SK-N-SH (cell line): Measurements from ENCODE around the gene ATG2A. TPM values are rescaled to one million over a fixed set of nuclear protein-coding genes. Genes with fewer than 3 reads are reported as not detected.

Experiments used
- CTCF ChIA-PET: fragments of 300-600, 350-600 bp; formaldehyde crosslinking; extraction: SDS; loops from one replicate; lab custom pipeline; 2021; lab: Yijun Ruan, JAX
- POLR2A ChIA-PET: fragments of 350-600 bp; sonication (Branson Sonifier 250); formaldehyde crosslinking; extraction: SDS; loops from one replicate; lab custom pipeline; 2020; ENCODE audit warnings: antibody characterized with exemption, inconsistent platforms; lab: Yijun Ruan, JAX
- DNase-seq: peaks from one replicate; pipeline ENCODE4 v3.0.0; 2012
- H2AFZ ChIP-seq: fragments of 200-600 bp; sonication (generic); 2 replicates; pipeline ENCODE4 v1.8.1; 2016; ENCODE audit warnings: antibody characterized with exemption, mild to moderate bottlenecking, low read depth
- H3F3A ChIP-seq: fragments of 200-600 bp; sonication (generic); replicated peaks from 2 replicates; pipeline ENCODE3; 2016; ENCODE audit warnings: antibody characterized with exemption, mild to moderate bottlenecking; ENCODE audit not compliant: insufficient read depth
- H3K27ac ChIP-seq, 2 experiments: fragments of 200-500 bp in 1 of 2; fragments of 200-600 bp in 1 of 2; sonication (Bioruptor generic) in 1 of 2; sonication (generic), shearing (Covaris generic) in 1 of 2; 2 replicates each; pipeline versions ENCODE4 v1.5.1 to v1.6.1; 2014 to 2016; ENCODE audit warnings: low read depth in 2 of 2, inconsistent platforms in 1 of 2, low read length in 1 of 2, mild to moderate bottlenecking in 1 of 2, mixed read lengths in 1 of 2
- H3K27me3 ChIP-seq: fragments of 200-600 bp; sonication (generic), shearing (Covaris generic); 2 replicates; pipeline ENCODE4 v1.6.1; 2016; ENCODE audit warnings: mixed run types; ENCODE audit not compliant: insufficient read depth
- H3K36me3 ChIP-seq, 2 experiments: fragments of 200-500 bp in 1 of 2; fragments of 200-600 bp in 1 of 2; sonication (Bioruptor generic) in 1 of 2; sonication (generic) in 1 of 2; replicated peaks in 1 of 2; 2 replicates each; pipeline versions ENCODE3 to v1.5.1; 2014 to 2016; ENCODE audit warnings: low read length in 1 of 2, mild to moderate bottlenecking in 1 of 2; ENCODE audit not compliant: insufficient read depth in 2 of 2, control insufficient read depth in 1 of 2
- H3K4me1 ChIP-seq, 2 experiments: fragments of 200-500 bp in 1 of 2; fragments of 200-600 bp in 1 of 2; sonication (Bioruptor generic) in 1 of 2; sonication (generic), shearing (Covaris generic) in 1 of 2; 2 replicates each; pipeline versions ENCODE4 v1.5.1 to v1.6.1; 2014 to 2016; ENCODE audit warnings: low read depth in 1 of 2, low read length in 1 of 2, mixed run types in 1 of 2; ENCODE audit not compliant: insufficient read depth in 2 of 2, control insufficient read depth in 1 of 2
- H3K4me2 ChIP-seq: fragments of 200-600 bp; sonication (generic), shearing (Covaris generic); 2 replicates; pipeline ENCODE4 v1.6.1; 2017; ENCODE audit warnings: mixed run types
- H3K4me3 ChIP-seq, 2 experiments: fragments of 200-500 bp in 1 of 2; fragments of 200-600 bp in 1 of 2; sonication (Bioruptor generic) in 1 of 2; sonication (generic), shearing (Covaris generic) in 1 of 2; 2 replicates each; pipeline versions ENCODE4 v1.5.1 to v1.8.1; 2014 to 2016; ENCODE audit warnings: low read depth in 2 of 2, inconsistent platforms in 1 of 2, low read length in 1 of 2, mild to moderate bottlenecking in 1 of 2, mixed read lengths in 1 of 2, moderate library complexity in 1 of 2
- H3K79me2 ChIP-seq: fragments of 200-600 bp; sonication (generic); 2 replicates; pipeline ENCODE4 v1.8.1; 2017; ENCODE audit warnings: mild to moderate bottlenecking; ENCODE audit not compliant: insufficient read depth
- H3K9ac ChIP-seq: fragments of 200-600 bp; sonication (generic); 2 replicates; pipeline ENCODE4 v1.6.1; 2017; ENCODE audit warnings: mixed run types
- H3K9me2 ChIP-seq: fragments of 200-600 bp; sonication (generic); 2 replicates; pipeline ENCODE4 v1.6.1; 2017; ENCODE audit warnings: mixed run types
- H3K9me3 ChIP-seq: fragments of 200-600 bp; sonication (generic); 2 replicates; pipeline ENCODE4 v1.6.1; 2017; ENCODE audit warnings: mixed run types, mild to moderate bottlenecking, moderate library complexity
- H4K20me1 ChIP-seq: fragments of 200-600 bp; sonication (generic); 2 replicates; pipeline ENCODE4 v1.6.1; 2017; ENCODE audit warnings: mild to moderate bottlenecking, mixed run types; ENCODE audit not compliant: insufficient read depth
- CHD2 ChIP-seq: fragments of 150-350 bp; IDR thresholded peaks from 2 replicates; pipeline ENCODE4 v1.6.1; 2018; ENCODE audit warnings: low read length; ENCODE audit not compliant: partially characterized antibody
- EZH2phosphoT487 ChIP-seq: fragments of 200-600 bp; sonication (generic); IDR thresholded peaks from 2 replicates; pipeline ENCODE4 v1.6.1; 2017; ENCODE audit warnings: low read depth, mixed run types, mild to moderate bottlenecking, antibody characterized with exemption, moderate library complexity, borderline replicate concordance
- FOSL2 ChIP-seq: IDR thresholded peaks from 2 replicates; pipeline ENCODE4 v1.4.0; 2012; ENCODE audit warnings: low read depth, mild to moderate bottlenecking, moderate library complexity, borderline replicate concordance
- FOXJ3 ChIP-seq: sonication (generic); formaldehyde crosslinking; IDR thresholded peaks from 2 replicates; pipeline ENCODE4 v1.5.1; 2020; ENCODE audit warnings: mild to moderate bottlenecking, missing genetic modification reagents
- FOXM1 ChIP-seq: IDR thresholded peaks from 2 replicates; pipeline ENCODE4 v1.4.0; 2012; ENCODE audit warnings: low read depth, mild to moderate bottlenecking
- GABPA ChIP-seq: IDR thresholded peaks from 2 replicates; pipeline ENCODE4 v1.4.0; 2012; ENCODE audit warnings: low read depth, mild to moderate bottlenecking
- GATA2 ChIP-seq: sonication (generic); formaldehyde crosslinking; IDR thresholded peaks from 2 replicates; pipeline ENCODE4 v1.5.0; 2020; ENCODE audit warnings: mild to moderate bottlenecking, missing genetic modification reagents
- MEF2A ChIP-seq: IDR thresholded peaks from 2 replicates; pipeline ENCODE4 v1.4.0; 2012; ENCODE audit warnings: low read depth, borderline replicate concordance
- MXI1 ChIP-seq: IDR thresholded peaks from 2 replicates; pipeline ENCODE4 v1.6.1; 2012; ENCODE audit warnings: mild to moderate bottlenecking, low read depth, low read length, improper control_type of control experiment
- NFIC ChIP-seq: IDR thresholded peaks from 2 replicates; pipeline ENCODE4 v1.4.0; 2012; ENCODE audit warnings: borderline replicate concordance
- POLR2AphosphoS5 ChIP-seq: IDR thresholded peaks from 2 replicates; pipeline ENCODE4 v1.6.1; 2012; ENCODE audit warnings: low read depth, low read length
- RAD21 ChIP-seq: IDR thresholded peaks from 2 replicates; pipeline ENCODE4 v1.6.1; 2012; ENCODE audit warnings: mild to moderate bottlenecking, low read length
- RFX5 ChIP-seq: IDR thresholded peaks from 2 replicates; pipeline ENCODE4 v1.6.1; 2012; ENCODE audit warnings: mild to moderate bottlenecking, improper control_type of control experiment, low read length
- TAF1 ChIP-seq: IDR thresholded peaks from 2 replicates; pipeline ENCODE4 v1.6.1; 2012; ENCODE audit warnings: low read depth, mild to moderate bottlenecking, low read length, moderate library complexity, borderline replicate concordance
- TCF12 ChIP-seq: IDR thresholded peaks from 2 replicates; pipeline ENCODE4 v1.4.0; 2012
- WGBS: methylation state at CpG from one replicate; pipeline ENCODE4 v1.1.6; 2017; ENCODE audit warnings: low lambda C conversion rate; 5-methylcytosine and 5-hydroxymethylcytosine counted together
- polyA plus RNA-seq, 3 experiments: library from polyadenylated mRNA; depleted of rRNA; stranded (reverse); fragments of >200 nt; gene quantifications; 2 replicates each; pipeline ENCODE4 v1.2.3, GENCODE V29; 2012
- TF ChIP-seq, protein P1 (sequence below): IDR thresholded peaks from 2 replicates; pipeline ENCODE4 v1.4.0; 2012; ENCODE audit warnings: low read depth, borderline replicate concordance
- TF ChIP-seq, protein P2 (sequence below): IDR thresholded peaks from 2 replicates; pipeline ENCODE4 v1.4.0; 2012; ENCODE audit warnings: low read depth
- TF ChIP-seq, protein P3 (sequence below): IDR thresholded peaks from 2 replicates; pipeline ENCODE4 v1.4.0; 2012; ENCODE audit warnings: low read depth, borderline replicate concordance
- TF ChIP-seq, protein P4 (sequence below): fragments of 150-350 bp; IDR thresholded peaks from 2 replicates; pipeline ENCODE4 v1.6.1; 2016; ENCODE audit warnings: mild to moderate bottlenecking, low read depth, low read length
- TF ChIP-seq, protein P5 (sequence below): fragments of 150-350 bp; IDR thresholded peaks from 2 replicates; pipeline ENCODE4 v1.6.1; 2017; ENCODE audit warnings: antibody characterized with exemption, low read length, low read depth, borderline replicate concordance

Gene ATG2A
- polyA plus RNA-seq, 1 of the 3 experiments (the other 2 are of a cell fraction), result 7.1 TPM

DNA sequence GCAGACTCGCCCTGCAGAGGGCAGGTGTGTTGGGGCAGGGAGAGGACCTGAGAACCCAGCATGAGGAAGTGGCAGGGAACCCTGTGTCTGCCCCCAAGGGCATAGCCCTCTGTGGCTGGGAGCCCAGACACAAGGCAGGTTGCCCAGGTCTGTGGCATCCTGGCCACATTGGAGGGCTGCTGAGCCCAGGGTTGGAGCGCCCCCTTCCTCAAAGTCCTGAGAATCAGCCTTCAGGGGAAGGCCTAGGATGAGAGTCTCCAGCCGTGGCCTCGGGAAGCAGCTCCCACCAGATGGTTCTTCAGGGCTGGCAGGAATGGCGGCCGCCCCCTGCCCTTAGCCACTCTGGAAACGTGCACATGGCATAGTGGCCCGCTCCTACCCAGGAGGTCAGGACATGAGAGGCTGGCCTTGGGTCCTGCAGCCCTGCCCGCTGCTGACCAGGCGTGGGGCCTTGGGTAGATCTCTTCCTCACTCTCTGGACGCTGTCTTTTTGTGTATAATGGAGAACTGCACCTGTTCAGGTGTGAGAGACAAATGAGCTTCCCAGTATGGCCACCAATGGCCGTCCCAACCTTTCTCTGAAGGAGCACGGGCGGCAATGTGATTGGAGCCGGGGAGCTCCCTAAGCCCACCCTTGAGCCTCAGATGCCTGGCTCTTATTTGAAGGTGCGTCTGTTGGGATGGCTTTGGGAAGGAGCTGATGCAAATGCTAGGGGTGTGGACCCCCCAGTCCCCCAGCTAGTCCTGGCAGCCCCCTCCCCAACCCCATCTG lies 68.0 kb downstream of the ATG2A start:
- H3K36me3 ChIP-seq, result peaks cover under 1 to 8% of the 10 kb centered on the region in 2 experiments
- H3F3A ChIP-seq, result peaks cover 15% of the 10 kb centered on the region
- no peaks in the 10 kb centered on the region for H4K20me1 ChIP-seq
- no peak overlapping the region for H3K4me3 ChIP-seq
- H3K9ac ChIP-seq, result no peak overlapping the region
- H2AFZ ChIP-seq, result no peak overlapping the region
- no peaks in the 10 kb centered on the region; the same call in 1 of the 2 replicates for H3K79me2 ChIP-seq
- ChIA-PET CTCF (interaction anchor here (0.6 to 12.8 kb wide), 15 partner anchors 10 to 489 kb away, joined by 3 to 530 read pairs (median 4); partner anchors contain the start of genes EHD1, MEN1, TM7SF2 and ZNHIT2), POLR2A (no interaction called here)
- H3K9me3 ChIP-seq, result no peaks in the 10 kb centered on the region
- no peak overlapping the region for H3K27ac ChIP-seq
- no peak for DNase-seq
- TF ChIP-seq, protein P1, sequence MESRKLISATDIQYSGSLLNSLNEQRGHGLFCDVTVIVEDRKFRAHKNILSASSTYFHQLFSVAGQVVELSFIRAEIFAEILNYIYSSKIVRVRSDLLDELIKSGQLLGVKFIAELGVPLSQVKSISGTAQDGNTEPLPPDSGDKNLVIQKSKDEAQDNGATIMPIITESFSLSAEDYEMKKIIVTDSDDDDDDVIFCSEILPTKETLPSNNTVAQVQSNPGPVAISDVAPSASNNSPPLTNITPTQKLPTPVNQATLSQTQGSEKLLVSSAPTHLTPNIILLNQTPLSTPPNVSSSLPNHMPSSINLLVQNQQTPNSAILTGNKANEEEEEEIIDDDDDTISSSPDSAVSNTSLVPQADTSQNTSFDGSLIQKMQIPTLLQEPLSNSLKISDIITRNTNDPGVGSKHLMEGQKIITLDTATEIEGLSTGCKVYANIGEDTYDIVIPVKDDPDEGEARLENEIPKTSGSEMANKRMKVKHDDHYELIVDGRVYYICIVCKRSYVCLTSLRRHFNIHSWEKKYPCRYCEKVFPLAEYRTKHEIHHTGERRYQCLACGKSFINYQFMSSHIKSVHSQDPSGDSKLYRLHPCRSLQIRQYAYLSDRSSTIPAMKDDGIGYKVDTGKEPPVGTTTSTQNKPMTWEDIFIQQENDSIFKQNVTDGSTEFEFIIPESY, result no peak
- no peak for TF ChIP-seq CHD2
- TF ChIP-seq FOXJ3 (CRISPR knock-in tag), result no peak
- H3K4me2 ChIP-seq, result no peak overlapping the region
- no peaks in the 10 kb centered on the region for H3K27me3 ChIP-seq
- peaks cover 1 to 3% of the 10 kb centered on the region in 2 experiments; a peak in 3 of 4 replicates for H3K4me1 ChIP-seq
- no peaks in the 10 kb centered on the region for H3K9me2 ChIP-seq
- WGBS, result 96% methylated on average over 11 of the region's 16 CpGs

DNA sequence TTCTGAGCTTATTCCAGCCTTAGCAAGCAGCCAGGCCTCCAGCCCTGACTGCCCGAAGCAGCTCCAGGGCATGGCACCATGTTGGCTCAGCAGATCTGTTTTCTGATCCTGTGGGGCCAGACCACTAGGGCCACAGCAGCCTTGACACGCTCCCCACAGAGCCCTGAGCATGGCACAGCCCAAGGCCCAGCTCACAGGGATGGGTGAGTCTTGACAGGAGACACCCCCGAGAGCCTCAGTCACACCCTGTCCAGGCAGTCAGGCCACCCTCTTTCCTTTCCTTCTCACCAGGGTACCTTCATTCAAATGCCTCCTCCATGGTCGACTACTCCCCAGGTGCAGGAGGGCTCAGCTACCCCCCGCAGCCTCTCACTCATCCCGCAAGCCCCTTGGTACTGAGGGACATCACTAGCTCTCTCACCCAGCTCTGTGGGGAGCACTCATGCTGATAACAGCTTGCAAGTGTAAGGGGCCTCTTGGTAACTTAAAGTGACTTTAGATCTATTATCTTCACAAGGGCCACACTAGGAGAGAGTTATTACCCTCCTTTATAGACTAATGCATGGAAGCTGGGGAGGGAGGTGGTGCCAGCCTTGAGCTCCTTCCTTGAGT lies 68.7 kb downstream of the ATG2A start:
- Histone ChIP-seq H3F3A (peaks cover 15% of the 10 kb centered on the region), H2AFZ (no peak overlapping the region), H3K4me2 (no peak overlapping the region), H3K36me3 (peaks cover 0 to 1% of the 10 kb centered on the region in 2 experiments), H3K4me1 (peaks cover 0 to 7% of the 10 kb centered on the region in 2 experiments; a peak in 1 of 4 replicates), H3K79me2 (no peaks in the 10 kb centered on the region), H3K4me3 (no peak overlapping the region), H3K9me2 (no peaks in the 10 kb centered on the region), H4K20me1 (no peaks in the 10 kb centered on the region), H3K9ac (no peak overlapping the region), H3K27ac (no peak overlapping the region), H3K27me3 (no peaks in the 10 kb centered on the region), H3K9me3 (no peaks in the 10 kb centered on the region)
- ChIA-PET CTCF (interaction anchor here (0.6 to 12.8 kb wide), 21 partner anchors 10 to 489 kb away, joined by 3 to 530 read pairs (median 4); partner anchors contain the start of genes EHD1, MEN1, TM7SF2 and ZNHIT2), POLR2A (no interaction called here)
- DNase-seq, result no peak
- 91% methylated on average over 6 of the region's 6 CpGs for WGBS
- no peak for TF ChIP-seq FOXM1
- no peak for TF ChIP-seq TCF12
- TF ChIP-seq, protein P2, sequence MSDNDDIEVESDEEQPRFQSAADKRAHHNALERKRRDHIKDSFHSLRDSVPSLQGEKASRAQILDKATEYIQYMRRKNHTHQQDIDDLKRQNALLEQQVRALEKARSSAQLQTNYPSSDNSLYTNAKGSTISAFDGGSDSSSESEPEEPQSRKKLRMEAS, result no peak
- TF ChIP-seq RAD21, result no peak
- TF ChIP-seq EZH2phosphoT487, result no peak
- TF ChIP-seq GATA2 (CRISPR knock-in tag), result no peak
- TF ChIP-seq, protein P3, sequence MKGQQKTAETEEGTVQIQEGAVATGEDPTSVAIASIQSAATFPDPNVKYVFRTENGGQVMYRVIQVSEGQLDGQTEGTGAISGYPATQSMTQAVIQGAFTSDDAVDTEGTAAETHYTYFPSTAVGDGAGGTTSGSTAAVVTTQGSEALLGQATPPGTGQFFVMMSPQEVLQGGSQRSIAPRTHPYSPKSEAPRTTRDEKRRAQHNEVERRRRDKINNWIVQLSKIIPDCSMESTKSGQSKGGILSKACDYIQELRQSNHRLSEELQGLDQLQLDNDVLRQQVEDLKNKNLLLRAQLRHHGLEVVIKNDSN, result no peak
- TF ChIP-seq MXI1, result no peak
- no peak for TF ChIP-seq NFIC
- TF ChIP-seq, protein P4, sequence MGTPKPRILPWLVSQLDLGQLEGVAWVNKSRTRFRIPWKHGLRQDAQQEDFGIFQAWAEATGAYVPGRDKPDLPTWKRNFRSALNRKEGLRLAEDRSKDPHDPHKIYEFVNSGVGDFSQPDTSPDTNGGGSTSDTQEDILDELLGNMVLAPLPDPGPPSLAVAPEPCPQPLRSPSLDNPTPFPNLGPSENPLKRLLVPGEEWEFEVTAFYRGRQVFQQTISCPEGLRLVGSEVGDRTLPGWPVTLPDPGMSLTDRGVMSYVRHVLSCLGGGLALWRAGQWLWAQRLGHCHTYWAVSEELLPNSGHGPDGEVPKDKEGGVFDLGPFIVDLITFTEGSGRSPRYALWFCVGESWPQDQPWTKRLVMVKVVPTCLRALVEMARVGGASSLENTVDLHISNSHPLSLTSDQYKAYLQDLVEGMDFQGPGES, result no peak
- no peak for TF ChIP-seq RFX5
- no peak for TF ChIP-seq TAF1
- no peak for TF ChIP-seq GABPA
- TF ChIP-seq, protein P5, sequence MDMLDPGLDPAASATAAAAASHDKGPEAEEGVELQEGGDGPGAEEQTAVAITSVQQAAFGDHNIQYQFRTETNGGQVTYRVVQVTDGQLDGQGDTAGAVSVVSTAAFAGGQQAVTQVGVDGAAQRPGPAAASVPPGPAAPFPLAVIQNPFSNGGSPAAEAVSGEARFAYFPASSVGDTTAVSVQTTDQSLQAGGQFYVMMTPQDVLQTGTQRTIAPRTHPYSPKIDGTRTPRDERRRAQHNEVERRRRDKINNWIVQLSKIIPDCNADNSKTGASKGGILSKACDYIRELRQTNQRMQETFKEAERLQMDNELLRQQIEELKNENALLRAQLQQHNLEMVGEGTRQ, result no peak
- TF ChIP-seq POLR2AphosphoS5, result no peak
- TF ChIP-seq FOSL2, result no peak
- no peak for TF ChIP-seq MEF2A
